B cell (primary cell): ENCODE results near the gene ZCCHC12. TPM values are rescaled to one million over a fixed set of nuclear protein-coding genes. Genes with fewer than 3 reads are reported as not detected.

Experiments
- ATAC-seq: fragments of 200-7000 bp; cut with Tn5 transposase; one replicate; pipeline ENCODE4 v1.10.0; 2021; ENCODE audit warnings: low read depth, mild to moderate bottlenecking, moderate number of reproducible peaks, moderate library complexity
- CTCF ChIA-PET: fragments of 350-600 bp; sonication (Branson Sonifier 250); formaldehyde crosslinking; loops from one replicate; lab custom pipeline; 2021; ENCODE audit warnings: antibody characterized with exemption, inconsistent platforms; lab: Charles Lee
- POLR2A ChIA-PET: fragments of 350-600 bp; sonication (Branson Sonifier 250); formaldehyde crosslinking; loops from one replicate; lab custom pipeline; 2021; ENCODE audit warnings: antibody characterized with exemption; lab: Charles Lee
- DNase-seq: peaks from one replicate; pipeline ENCODE4 v3.0.0; 2013
- H2AFZ ChIP-seq: 2 replicates; pipeline ENCODE4 v1.6.1; 2012; ENCODE audit warnings: mild to moderate bottlenecking, low read depth, low read length; ENCODE audit not compliant: insufficient read depth, poor library complexity, severe bottlenecking
- H3K27ac ChIP-seq, 2 donors: 1 replicate in 1 of 2; 2 replicates in 1 of 2; pipeline ENCODE4 v1.5.1; 2012 to 2013; ENCODE audit warnings: low read length in 2 of 2, mild to moderate bottlenecking in 2 of 2, moderate library complexity in 1 of 2
- H3K27me3 ChIP-seq, 4 experiments: fragments of 200-600 bp in 1 of 4; sonication (generic) in 1 of 4; replicated peaks in 1 of 4; 1 replicate in 2 of 4; 2 replicates in 2 of 4; pipeline versions ENCODE4 v1.6.1 to v1.7.0; 2013 to 2016; ENCODE audit warnings: low read length in 3 of 4, mild to moderate bottlenecking in 2 of 4, mixed read lengths in 1 of 4, moderate library complexity in 1 of 4; ENCODE audit not compliant: insufficient read depth in 4 of 4, control insufficient read depth in 3 of 4; ENCODE audit errors: control extremely low read depth in 1 of 4
- H3K36me3 ChIP-seq, 2 experiments: replicated peaks in 1 of 2; 1 replicate in 1 of 2; 2 replicates in 1 of 2; pipeline versions ENCODE4 v1.6.1 to v1.7.1; 2013; ENCODE audit warnings: low read length in 1 of 2; ENCODE audit not compliant: insufficient read depth in 2 of 2, control insufficient read depth in 1 of 2; ENCODE audit errors: control extremely low read depth in 1 of 2, extremely low read depth in 1 of 2
- H3K4me1 ChIP-seq, 2 donors: fragments of 200-600 bp in 1 of 2; sonication (generic) in 1 of 2; 1 replicate in 1 of 2; 2 replicates in 1 of 2; pipeline versions ENCODE4 v1.5.1 to v1.6.1; 2013 to 2017; ENCODE audit warnings: low read length in 2 of 2; ENCODE audit not compliant: control insufficient read depth in 2 of 2, insufficient read depth in 2 of 2
- H3K4me2 ChIP-seq: replicated peaks from 2 replicates; pipeline ENCODE3; 2012; ENCODE audit warnings: mild to moderate bottlenecking, low read depth, low read length; ENCODE audit not compliant: poor library complexity, severe bottlenecking
- H3K4me3 ChIP-seq, 5 experiments: fragments of 200-600 bp in 1 of 5; sonication (generic) in 1 of 5; 1 replicate in 3 of 5; 2 replicates in 2 of 5; pipeline versions ENCODE4 v1.5.1 to v1.7.0; 2011 to 2016; ENCODE audit warnings: low read length in 4 of 5, mild to moderate bottlenecking in 4 of 5, low read depth in 2 of 5, control low read depth in 1 of 5, moderate library complexity in 1 of 5; ENCODE audit not compliant: insufficient read depth in 1 of 5; ENCODE audit errors: control extremely low read depth in 1 of 5, extremely low read depth in 1 of 5
- H3K79me2 ChIP-seq: fragments of 200-600 bp; sonication (generic); one replicate; pipeline ENCODE4 v1.6.0; 2016; ENCODE audit warnings: low read length; ENCODE audit not compliant: control insufficient read depth, insufficient read depth
- H3K9ac ChIP-seq: fragments of 200-600 bp; sonication (generic); 2 replicates; pipeline ENCODE4 v1.6.1; 2017; ENCODE audit warnings: mild to moderate bottlenecking, low read length, moderate library complexity
- H3K9me3 ChIP-seq, 3 donors: one replicate each; pipeline versions ENCODE4 v1.6.1 to v1.7.1; 2013; ENCODE audit warnings: low read length in 2 of 3; ENCODE audit not compliant: control insufficient read depth in 2 of 3, insufficient read depth in 1 of 3; ENCODE audit errors: control extremely low read depth in 1 of 3
- H4K20me1 ChIP-seq: 2 replicates; pipeline ENCODE4 v1.6.0; 2012; ENCODE audit warnings: mild to moderate bottlenecking, low read length; ENCODE audit not compliant: insufficient read depth, control insufficient read depth, poor library complexity, severe bottlenecking
- H3K27ac Mint-ChIP-seq: one replicate; pipeline ENCODE4 v1.8.0; 2021; ENCODE audit warnings: mixed read lengths
- H3K27me3 Mint-ChIP-seq: one replicate; pipeline ENCODE4 v1.8.0; 2021; ENCODE audit warnings: mixed read lengths
- H3K4me1 Mint-ChIP-seq: one replicate; pipeline ENCODE4 v1.8.0; 2021; ENCODE audit warnings: mixed read lengths
- H3K4me3 Mint-ChIP-seq: one replicate; pipeline ENCODE4 v1.8.0; 2021; ENCODE audit warnings: mixed read lengths
- H3K9me3 Mint-ChIP-seq: one replicate; pipeline ENCODE4 v1.8.0; 2022; ENCODE audit warnings: mixed read lengths; ENCODE audit not compliant: insufficient read depth
- EZH2 ChIP-seq: IDR thresholded peaks from 2 replicates; pipeline ENCODE4 v1.6.1; 2012; ENCODE audit warnings: borderline replicate concordance, low read depth, mild to moderate bottlenecking, moderate library complexity, low read length; ENCODE audit not compliant: insufficient read depth, poor library complexity, severe bottlenecking
- WGBS: methylation state at CpG from one replicate; pipeline ENCODE4 v1.1.5; 2013; ENCODE audit warnings: missing lambda C conversion rate; ENCODE audit not compliant: insufficient coverage; 5-methylcytosine and 5-hydroxymethylcytosine counted together
- intact Hi-C: fragments of 100-400 bp; cut with micrococcal nuclease; formaldehyde crosslinking; loops from one replicate; pipeline ENCODE4 v1.10.0; 2022
- polyA plus RNA-seq: library from polyadenylated mRNA; depleted of rRNA; stranded (reverse); fragments of >200 nt; gene quantifications from 2 replicates; pipeline ENCODE4 v1.2.3, GENCODE V29; 2012
- total RNA-seq, 2 donors: library from RNA; stranded (reverse); fragments of 120-200 nt in 1 of 2; gene quantifications; 1 replicate in 1 of 2; 2 replicates in 1 of 2; pipeline versions ENCODE4 v1.2.3 to v1.2.4, GENCODE V29; 2013 to 2022
- TF ChIP-seq, protein P1 (sequence below): fragments of 200-600 bp; IDR thresholded peaks from one replicate; pipeline ENCODE4 v1.8.0; 2022; ENCODE audit warnings: antibody characterized with exemption, mild to moderate bottlenecking

Gene ZCCHC12
- total and polyA plus RNA-seq, 2 donors (not counting 1 experiment from before 2014, with no cell fraction given) = 0.17 TPM; not detected in 1

DNA sequence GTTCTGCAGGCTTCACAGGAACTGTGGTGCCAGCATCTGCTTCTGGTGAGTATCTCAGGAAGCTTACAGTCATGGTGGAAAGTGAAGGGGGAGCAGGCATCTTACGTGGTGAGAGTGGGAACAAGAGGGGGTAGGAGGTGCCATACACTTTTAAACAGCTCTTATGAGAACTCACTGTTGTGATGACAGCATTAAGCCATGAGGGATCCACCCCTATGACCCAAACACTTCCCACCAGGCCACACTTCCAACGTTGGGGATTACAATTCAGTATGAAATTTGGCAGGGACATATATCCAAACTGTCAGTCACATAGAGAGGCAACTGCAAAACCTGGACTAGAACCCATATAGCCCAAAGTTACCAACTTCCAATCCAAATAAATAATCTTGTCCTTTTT lies 43.1 kb upstream of the ZCCHC12 start:
- CTCF ChIA-PET = no interaction called here
- ATAC-seq = no peak

GRCh38 chrX:118780911-118781310 lies 42.7 kb upstream of the ZCCHC12 start:
- ChIA-PET POLR2A (no interaction called here), CTCF (interaction anchor here (0.6 to 1.1 kb wide), 2 partner anchors 29 to 278 kb away, joined by 3 read pairs; no protein-coding TSS in a partner anchor)
- no peak overlapping the region for H2AFZ ChIP-seq
- intact Hi-C loops = no loop called here
- no peaks in the 10 kb centered on the region for H3K9me3 ChIP-seq
- H4K20me1 ChIP-seq = no peaks in the 10 kb centered on the region
- H3K9ac ChIP-seq = no peak overlapping the region
- Mint-ChIP-seq H3K4me1 (no peaks in the 10 kb centered on the region), H3K27me3 (no peaks in the 10 kb centered on the region), H3K27ac (no peak overlapping the region), H3K4me3 (no peak overlapping the region), H3K9me3 (no peaks in the 10 kb centered on the region)
- no peak overlapping the region for H3K4me3 ChIP-seq
- WGBS = no CpG with 5 or more reads among the region's 1 CpG
- DNase-seq (no peak), ATAC-seq (no peak)
- H3K4me1 ChIP-seq = no peaks in the 10 kb centered on the region
- H3K4me2 ChIP-seq = no peak overlapping the region
- TF ChIP-seq, protein P1, sequence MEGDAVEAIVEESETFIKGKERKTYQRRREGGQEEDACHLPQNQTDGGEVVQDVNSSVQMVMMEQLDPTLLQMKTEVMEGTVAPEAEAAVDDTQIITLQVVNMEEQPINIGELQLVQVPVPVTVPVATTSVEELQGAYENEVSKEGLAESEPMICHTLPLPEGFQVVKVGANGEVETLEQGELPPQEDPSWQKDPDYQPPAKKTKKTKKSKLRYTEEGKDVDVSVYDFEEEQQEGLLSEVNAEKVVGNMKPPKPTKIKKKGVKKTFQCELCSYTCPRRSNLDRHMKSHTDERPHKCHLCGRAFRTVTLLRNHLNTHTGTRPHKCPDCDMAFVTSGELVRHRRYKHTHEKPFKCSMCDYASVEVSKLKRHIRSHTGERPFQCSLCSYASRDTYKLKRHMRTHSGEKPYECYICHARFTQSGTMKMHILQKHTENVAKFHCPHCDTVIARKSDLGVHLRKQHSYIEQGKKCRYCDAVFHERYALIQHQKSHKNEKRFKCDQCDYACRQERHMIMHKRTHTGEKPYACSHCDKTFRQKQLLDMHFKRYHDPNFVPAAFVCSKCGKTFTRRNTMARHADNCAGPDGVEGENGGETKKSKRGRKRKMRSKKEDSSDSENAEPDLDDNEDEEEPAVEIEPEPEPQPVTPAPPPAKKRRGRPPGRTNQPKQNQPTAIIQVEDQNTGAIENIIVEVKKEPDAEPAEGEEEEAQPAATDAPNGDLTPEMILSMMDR = no peak
- TF ChIP-seq EZH2 = no peak
- no peaks in the 10 kb centered on the region for H3K36me3 ChIP-seq
- no peak overlapping the region for H3K27ac ChIP-seq
- H3K79me2 ChIP-seq = no peaks in the 10 kb centered on the region
- no peaks in the 10 kb centered on the region for H3K27me3 ChIP-seq

More for the DNA sequence above, 43.1 kb upstream of the ZCCHC12 start:
- no peak overlapping the region for H3K4me3 ChIP-seq
- no peaks in the 10 kb centered on the region for H3K9me3 Mint-ChIP-seq
- H3K9me3 ChIP-seq = no peaks in the 10 kb centered on the region
- H3K27me3 Mint-ChIP-seq = no peaks in the 10 kb centered on the region
- H3K4me2 ChIP-seq = no peak overlapping the region
- no peak overlapping the region for H3K27ac ChIP-seq
- TF ChIP-seq, protein P1 = no peak
- no peak for TF ChIP-seq EZH2
- intact Hi-C loops = no loop called here
- H2AFZ ChIP-seq = no peak overlapping the region
- H3K79me2 ChIP-seq = no peaks in the 10 kb centered on the region
- no peaks in the 10 kb centered on the region for H3K27me3 ChIP-seq
- no peaks in the 10 kb centered on the region for H3K4me1 Mint-ChIP-seq
- no peaks in the 10 kb centered on the region for H3K36me3 ChIP-seq
- WGBS = no CpG with 5 or more reads among the region's 2 CpGs
- DNase-seq = no peak
- POLR2A ChIA-PET = no interaction called here
- no peaks in the 10 kb centered on the region for H3K4me1 ChIP-seq
- no peak overlapping the region for H3K4me3 Mint-ChIP-seq
- no peaks in the 10 kb centered on the region for H4K20me1 ChIP-seq
- no peak overlapping the region for H3K9ac ChIP-seq
- no peak overlapping the region for H3K27ac Mint-ChIP-seq
